ENCODE results near the gene EFHD2.

EFHD2 gene

DNA sequence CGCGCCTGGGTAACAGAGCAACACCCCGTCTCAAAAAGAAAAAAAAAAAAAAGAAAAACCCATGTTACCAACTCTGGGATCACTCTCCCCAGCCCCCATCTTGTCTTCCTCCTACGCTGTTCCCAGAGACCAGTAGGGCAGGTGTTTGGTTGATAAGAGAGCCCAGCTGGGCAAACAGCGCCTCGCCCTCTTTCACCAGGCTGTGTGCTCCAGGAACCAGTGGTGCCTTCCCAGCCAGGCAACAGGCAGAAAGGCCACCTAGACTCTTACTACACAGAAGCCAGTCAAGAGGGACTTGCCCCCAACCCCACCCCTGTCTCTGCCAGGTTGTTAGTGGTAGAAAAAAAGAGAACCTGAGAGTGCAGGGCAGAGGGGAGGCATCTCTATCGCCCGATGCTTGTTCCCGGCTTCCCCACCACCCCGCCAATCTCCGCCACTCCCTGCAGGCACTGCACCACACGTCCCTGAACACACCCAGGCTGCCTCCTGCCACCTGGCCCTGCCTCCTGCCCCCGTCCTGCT, 14.5 kb downstream of the EFHD2 start (continued):
- TF ChIP-seq, protein P1, sequence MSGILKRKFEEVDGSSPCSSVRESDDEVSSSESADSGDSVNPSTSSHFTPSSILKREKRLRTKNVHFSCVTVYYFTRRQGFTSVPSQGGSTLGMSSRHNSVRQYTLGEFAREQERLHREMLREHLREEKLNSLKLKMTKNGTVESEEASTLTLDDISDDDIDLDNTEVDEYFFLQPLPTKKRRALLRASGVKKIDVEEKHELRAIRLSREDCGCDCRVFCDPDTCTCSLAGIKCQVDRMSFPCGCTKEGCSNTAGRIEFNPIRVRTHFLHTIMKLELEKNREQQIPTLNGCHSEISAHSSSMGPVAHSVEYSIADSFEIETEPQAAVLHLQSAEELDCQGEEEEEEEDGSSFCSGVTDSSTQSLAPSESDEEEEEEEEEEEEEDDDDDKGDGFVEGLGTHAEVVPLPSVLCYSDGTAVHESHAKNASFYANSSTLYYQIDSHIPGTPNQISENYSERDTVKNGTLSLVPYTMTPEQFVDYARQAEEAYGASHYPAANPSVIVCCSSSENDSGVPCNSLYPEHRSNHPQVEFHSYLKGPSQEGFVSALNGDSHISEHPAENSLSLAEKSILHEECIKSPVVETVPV (CRISPR knock-in tag; IDR thresholded peaks at IDR 0.05), result no peak
- TF ChIP-seq TCF4 (CRISPR knock-in tag; IDR thresholded peaks at IDR 0.05; ENCODE audit: borderline replicate concordance), result no peak
- no peak for TF ChIP-seq ZC3H10 (CRISPR knock-in tag; IDR thresholded peaks at IDR 0.05)
- no peak for TF ChIP-seq ZNF70 (CRISPR knock-in tag; IDR thresholded peaks at IDR 0.05)
- no peak for TF ChIP-seq ZNF8 (CRISPR knock-in tag; IDR thresholded peaks at IDR 0.05)
- TF ChIP-seq ISL1 (CRISPR knock-in tag; IDR thresholded peaks at IDR 0.05), result no peak
- TF ChIP-seq SNAI2 (CRISPR knock-in tag; IDR thresholded peaks at IDR 0.05), result no peak
- no peak for TF ChIP-seq BACH2 (CRISPR knock-in tag; IDR thresholded peaks at IDR 0.05; ENCODE audit: borderline replicate concordance)
- no peak for TF ChIP-seq ZNF565 (CRISPR knock-in tag; conservative IDR thresholded peaks at IDR 0.05; ENCODE audit: low read depth)
- no peak for TF ChIP-seq TOX (CRISPR knock-in tag; IDR thresholded peaks at IDR 0.05; ENCODE audit: borderline replicate concordance)

GRCh38 chr1:15424981-15425380, 15.3 kb downstream of the EFHD2 start:
- no peak for TF ChIP-seq ZNF8 (CRISPR knock-in tag; IDR thresholded peaks at IDR 0.05)
- TF ChIP-seq, protein P1 (CRISPR knock-in tag; IDR thresholded peaks at IDR 0.05), result no peak
- no peak for TF ChIP-seq RARB (CRISPR knock-in tag; IDR thresholded peaks at IDR 0.05)
- no peak for TF ChIP-seq ZNF565 (CRISPR knock-in tag; conservative IDR thresholded peaks at IDR 0.05; ENCODE audit: low read depth)
- no peak for TF ChIP-seq ARNTL (CRISPR knock-in tag; IDR thresholded peaks at IDR 0.05; ENCODE audit: borderline replicate concordance, low read depth)
- TF ChIP-seq ESRRG (CRISPR knock-in tag; IDR thresholded peaks at IDR 0.05), result no peak
- no peak for TF ChIP-seq TOX (CRISPR knock-in tag; IDR thresholded peaks at IDR 0.05; ENCODE audit: borderline replicate concordance)
- no peak for TF ChIP-seq TSHZ2 (CRISPR knock-in tag; IDR thresholded peaks at IDR 0.05)
- TF ChIP-seq, protein P2, sequence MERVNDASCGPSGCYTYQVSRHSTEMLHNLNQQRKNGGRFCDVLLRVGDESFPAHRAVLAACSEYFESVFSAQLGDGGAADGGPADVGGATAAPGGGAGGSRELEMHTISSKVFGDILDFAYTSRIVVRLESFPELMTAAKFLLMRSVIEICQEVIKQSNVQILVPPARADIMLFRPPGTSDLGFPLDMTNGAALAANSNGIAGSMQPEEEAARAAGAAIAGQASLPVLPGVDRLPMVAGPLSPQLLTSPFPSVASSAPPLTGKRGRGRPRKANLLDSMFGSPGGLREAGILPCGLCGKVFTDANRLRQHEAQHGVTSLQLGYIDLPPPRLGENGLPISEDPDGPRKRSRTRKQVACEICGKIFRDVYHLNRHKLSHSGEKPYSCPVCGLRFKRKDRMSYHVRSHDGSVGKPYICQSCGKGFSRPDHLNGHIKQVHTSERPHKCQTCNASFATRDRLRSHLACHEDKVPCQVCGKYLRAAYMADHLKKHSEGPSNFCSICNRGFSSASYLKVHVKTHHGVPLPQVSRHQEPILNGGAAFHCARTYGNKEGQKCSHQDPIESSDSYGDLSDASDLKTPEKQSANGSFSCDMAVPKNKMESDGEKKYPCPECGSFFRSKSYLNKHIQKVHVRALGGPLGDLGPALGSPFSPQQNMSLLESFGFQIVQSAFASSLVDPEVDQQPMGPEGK (CRISPR knock-in tag; IDR thresholded peaks at IDR 0.05; ENCODE audit: borderline replicate concordance), result no peak
- TF ChIP-seq SNAI2 (CRISPR knock-in tag; IDR thresholded peaks at IDR 0.05), result no peak
- no peak for TF ChIP-seq ZC3H10 (CRISPR knock-in tag; IDR thresholded peaks at IDR 0.05)
- no peak for TF ChIP-seq TCF4 (CRISPR knock-in tag; IDR thresholded peaks at IDR 0.05; ENCODE audit: borderline replicate concordance)
- TF ChIP-seq, protein P3, sequence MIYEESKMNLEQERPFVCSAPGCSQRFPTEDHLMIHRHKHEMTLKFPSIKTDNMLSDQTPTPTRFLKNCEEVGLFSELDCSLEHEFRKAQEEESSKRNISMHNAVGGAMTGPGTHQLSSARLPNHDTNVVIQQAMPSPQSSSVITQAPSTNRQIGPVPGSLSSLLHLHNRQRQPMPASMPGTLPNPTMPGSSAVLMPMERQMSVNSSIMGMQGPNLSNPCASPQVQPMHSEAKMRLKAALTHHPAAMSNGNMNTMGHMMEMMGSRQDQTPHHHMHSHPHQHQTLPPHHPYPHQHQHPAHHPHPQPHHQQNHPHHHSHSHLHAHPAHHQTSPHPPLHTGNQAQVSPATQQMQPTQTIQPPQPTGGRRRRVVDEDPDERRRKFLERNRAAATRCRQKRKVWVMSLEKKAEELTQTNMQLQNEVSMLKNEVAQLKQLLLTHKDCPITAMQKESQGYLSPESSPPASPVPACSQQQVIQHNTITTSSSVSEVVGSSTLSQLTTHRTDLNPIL (CRISPR knock-in tag; IDR thresholded peaks at IDR 0.05; ENCODE audit: low read depth), result no peak
- TF ChIP-seq PPARA (CRISPR knock-in tag; IDR thresholded peaks at IDR 0.05; ENCODE audit: borderline replicate concordance), result no peak
- no peak for TF ChIP-seq ZFP3 (CRISPR knock-in tag; IDR thresholded peaks at IDR 0.05)
- TF ChIP-seq ZNF70 (CRISPR knock-in tag; IDR thresholded peaks at IDR 0.05), result no peak
- no peak for TF ChIP-seq OSR1 (CRISPR knock-in tag; IDR thresholded peaks at IDR 0.05)
- no peak for TF ChIP-seq CSDC2 (CRISPR knock-in tag; IDR thresholded peaks at IDR 0.05)
- TF ChIP-seq GLIS3 (CRISPR knock-in tag; IDR thresholded peaks at IDR 0.05), result no peak
- no peak for ATAC-seq

DNA sequence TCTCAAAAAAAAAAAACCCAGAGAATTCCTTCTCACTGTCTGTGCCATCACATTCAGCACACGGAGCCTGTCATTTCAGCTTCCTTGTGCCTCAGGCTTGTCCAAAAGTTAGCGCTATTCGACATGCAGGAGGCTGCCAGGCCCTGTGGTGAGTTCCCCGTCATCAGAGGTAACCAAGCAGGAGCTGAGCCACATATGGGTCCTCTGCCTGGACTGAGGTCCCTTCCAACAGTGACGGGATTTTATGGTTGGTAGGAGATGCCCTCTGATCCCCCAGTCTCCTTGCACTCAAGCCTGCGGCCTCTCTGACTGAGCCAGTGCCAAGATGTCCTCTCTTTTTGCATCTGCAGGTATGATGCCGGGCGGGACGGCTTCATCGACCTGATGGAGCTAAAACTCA, 15.8 kb downstream of the EFHD2 start:
- no peak for ATAC-seq
- TF ChIP-seq, protein P3 (CRISPR knock-in tag; IDR thresholded peaks at IDR 0.05; ENCODE audit: low read depth), result no peak
- TF ChIP-seq ESRRG (CRISPR knock-in tag; IDR thresholded peaks at IDR 0.05) (no peak), SNAI2 (CRISPR knock-in tag; IDR thresholded peaks at IDR 0.05) (no peak), ZFP30 (CRISPR knock-in tag; IDR thresholded peaks at IDR 0.05) (no peak), ZFP3 (CRISPR knock-in tag; IDR thresholded peaks at IDR 0.05) (no peak), PPARA (CRISPR knock-in tag; IDR thresholded peaks at IDR 0.05; ENCODE audit: borderline replicate concordance) (no peak), BACH2 (CRISPR knock-in tag; IDR thresholded peaks at IDR 0.05; ENCODE audit: borderline replicate concordance) (no peak), ZNF565 (CRISPR knock-in tag; conservative IDR thresholded peaks at IDR 0.05; ENCODE audit: low read depth) (no peak), TOX (CRISPR knock-in tag; IDR thresholded peaks at IDR 0.05; ENCODE audit: borderline replicate concordance) (no peak), GLIS3 (CRISPR knock-in tag; IDR thresholded peaks at IDR 0.05) (no peak)
- TF ChIP-seq, protein P1 (CRISPR knock-in tag; IDR thresholded peaks at IDR 0.05), result no peak
- TF ChIP-seq, protein P2 (CRISPR knock-in tag; IDR thresholded peaks at IDR 0.05; ENCODE audit: borderline replicate concordance), result no peak

Measured in SK-N-SH treated with all-trans-retinoic acid at 6 μM for 48 hours (cell line).